Medulla oblongata (tissue), 1 donor: ENCODE data around the gene RNF141.
A peak's percentile ranks its signal among the peaks of the same experiment; 100 is the strongest.

Experiments used
- DNase-seq: peaks from one replicate; pipeline ENCODE4 v3.0.0-alpha.2; 2015; ENCODE audit errors: extremely low spot score

The RNF141 gene

GRCh38 chr11:10561043-10561818, 20.2 kb upstream of the RNF141 start:
- no peak for DNase-seq

DNA sequence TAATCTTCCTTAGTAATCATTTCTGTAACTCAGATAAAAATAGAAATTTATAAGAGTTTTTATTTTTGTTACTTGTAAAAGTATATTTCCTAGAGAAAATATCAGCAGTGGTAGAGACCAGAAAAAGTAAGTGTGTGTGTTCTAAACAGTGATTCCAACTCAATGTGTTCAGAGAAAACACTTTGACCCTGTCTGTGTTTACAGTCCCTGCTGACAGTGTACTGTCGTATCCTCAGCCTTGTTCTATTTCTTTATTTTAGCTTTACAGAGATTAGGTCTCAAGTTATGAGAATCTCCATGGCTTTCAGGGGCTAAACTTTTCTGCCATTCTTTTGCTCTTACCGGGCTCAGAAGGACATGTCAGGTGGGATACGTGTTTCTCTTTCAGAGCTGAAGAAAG, 17.3 kb upstream of the RNF141 start:
- no peak for DNase-seq

- DNase-seq, result no peak
Observed at GRCh38 chr11:10556590-10556989, 15.6 kb upstream of the RNF141 start.

GRCh38 chr11:10551845-10552352, 10.9 kb upstream of the RNF141 start:
- DNase-seq, result no peak

DNA sequence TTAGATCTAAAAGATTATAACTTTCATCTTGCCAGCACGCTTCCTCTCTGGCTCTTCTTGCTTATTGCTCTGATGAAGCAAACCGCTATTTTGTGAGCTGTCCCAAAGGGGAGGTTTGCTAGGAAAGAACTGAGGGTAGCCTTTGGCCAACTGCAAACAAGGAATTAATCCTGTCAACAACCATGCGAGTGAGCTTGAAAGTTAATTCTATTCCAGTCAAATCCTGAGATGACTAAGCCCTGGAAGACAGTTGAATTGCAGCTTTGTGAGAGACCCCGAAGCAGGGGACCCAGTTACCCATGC, 10.3 kb upstream of the RNF141 start:
- DNase-seq, result no peak

DNA sequence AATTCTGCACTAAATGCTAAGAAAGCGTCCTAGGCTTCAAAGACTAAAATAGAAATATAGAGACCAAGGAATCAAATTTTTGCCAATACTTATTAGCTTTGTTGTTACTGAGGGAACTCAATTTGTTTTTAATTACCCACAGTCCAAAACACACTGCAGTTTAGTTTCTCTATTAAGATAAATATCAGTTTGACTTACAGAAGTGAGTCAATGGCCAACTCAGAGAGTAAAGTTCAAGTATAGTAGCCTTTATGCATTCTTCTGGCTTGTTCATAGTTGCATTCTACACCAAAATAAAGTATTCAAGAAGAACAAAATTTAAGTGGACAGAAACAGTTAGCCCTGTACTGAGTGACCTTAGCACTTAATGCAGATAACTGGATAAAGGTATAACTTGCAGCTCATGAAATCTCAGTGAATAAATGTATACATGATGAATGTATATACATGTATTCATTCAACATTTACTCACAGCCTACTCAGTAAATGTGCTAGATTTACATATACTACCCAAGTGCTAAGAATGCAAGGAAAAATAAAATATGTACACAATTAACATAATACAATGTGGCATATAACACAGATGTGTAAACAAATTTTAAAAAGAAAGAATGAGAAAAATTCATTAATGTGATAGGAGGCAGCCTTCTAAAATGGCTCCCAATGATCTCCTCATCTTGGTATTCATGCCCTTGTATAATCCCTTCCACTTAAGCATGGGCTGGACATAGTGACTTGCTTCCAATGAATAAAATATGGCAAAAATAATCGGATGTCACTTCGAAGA, 9.7 kb upstream of the RNF141 start:
- no peak for DNase-seq

GRCh38 chr11:10544491-10545465, 3.8 kb upstream of the RNF141 start:
- DNase-seq, result no peak

DNA sequence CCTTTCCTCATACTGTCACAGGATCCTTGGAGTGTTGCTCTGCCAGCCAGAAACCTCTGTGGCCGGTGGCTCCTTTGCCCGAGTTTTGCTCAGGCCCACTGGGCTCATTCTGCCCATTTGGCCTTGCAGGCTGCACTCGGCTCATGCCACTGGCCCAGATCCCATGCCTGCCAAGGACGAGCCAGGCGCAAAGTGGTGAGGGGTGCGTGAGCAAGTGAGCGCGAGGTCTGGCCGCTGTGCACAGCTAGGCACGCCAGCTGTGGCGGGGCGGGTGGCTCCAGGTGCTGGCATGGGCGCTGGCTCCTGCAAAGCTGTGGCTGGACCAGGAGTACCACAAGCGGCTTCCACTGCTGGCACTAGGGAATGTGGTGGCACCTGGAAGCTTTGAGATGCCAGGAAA, 2.8 kb upstream of the RNF141 start:
- DNase-seq, result no peak

DNA sequence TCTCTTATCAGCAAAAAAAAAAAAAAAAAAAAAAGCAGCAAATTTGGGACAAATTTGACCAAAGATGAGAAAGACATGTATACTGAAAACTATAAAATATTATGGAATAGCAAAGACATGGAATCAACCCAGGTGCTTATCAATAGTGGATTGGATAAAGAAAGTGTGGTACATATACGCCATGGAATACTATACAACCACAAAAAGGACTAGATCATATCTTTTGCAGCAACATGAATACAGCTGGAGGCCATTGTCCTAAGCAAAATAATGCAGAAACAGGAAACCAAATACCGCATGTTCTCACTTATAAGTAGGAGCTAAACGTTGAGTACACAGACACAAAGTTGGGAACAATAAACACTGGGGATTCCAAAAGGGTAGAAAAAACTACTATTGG, 1.8 kb upstream of the RNF141 start:
- DNase-seq, result no peak

DNA sequence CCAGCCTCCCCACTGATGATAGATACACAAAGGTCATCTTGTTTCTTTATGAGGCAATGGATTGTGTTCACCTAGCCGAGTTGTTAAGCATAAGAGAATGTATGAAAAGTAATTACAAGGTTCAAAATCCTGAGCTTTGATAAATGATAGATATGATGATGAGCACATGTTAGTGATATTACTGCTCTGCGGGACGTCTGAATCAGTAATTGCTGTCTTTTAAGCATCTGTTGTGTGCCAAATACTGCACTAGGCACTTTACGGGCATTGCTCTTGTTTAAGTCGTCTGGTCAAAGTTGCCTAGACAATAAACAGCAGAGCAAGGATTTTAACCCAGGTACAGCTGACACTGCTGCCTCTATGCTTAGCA, 559 bp upstream of the RNF141 start:
- DNase-seq, result no peak

DNA sequence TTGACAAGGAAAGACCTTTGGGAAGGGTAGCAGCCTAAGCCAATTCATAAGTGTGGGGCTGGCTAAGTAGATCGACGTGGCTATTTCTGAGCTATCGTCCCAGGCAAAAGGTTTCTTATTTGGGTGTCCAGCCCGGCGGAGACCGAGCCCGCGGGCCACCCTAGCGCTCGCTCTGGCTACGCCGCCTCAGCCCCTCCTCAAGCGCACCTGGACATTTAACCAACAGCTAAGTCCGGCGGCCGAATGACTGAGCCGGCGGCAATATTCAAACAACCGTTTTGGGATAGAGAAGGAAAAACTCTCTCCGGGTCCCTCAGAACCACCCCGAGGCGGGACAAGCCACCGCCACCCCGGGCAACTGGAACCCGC, 457 bp downstream of the RNF141 start:
- DNase-seq, result peak; percentile 37

- DNase-seq, result no peak
Observed at GRCh38 chr11:10539339-10539738, 1.6 kb downstream of the RNF141 start.

DNA sequence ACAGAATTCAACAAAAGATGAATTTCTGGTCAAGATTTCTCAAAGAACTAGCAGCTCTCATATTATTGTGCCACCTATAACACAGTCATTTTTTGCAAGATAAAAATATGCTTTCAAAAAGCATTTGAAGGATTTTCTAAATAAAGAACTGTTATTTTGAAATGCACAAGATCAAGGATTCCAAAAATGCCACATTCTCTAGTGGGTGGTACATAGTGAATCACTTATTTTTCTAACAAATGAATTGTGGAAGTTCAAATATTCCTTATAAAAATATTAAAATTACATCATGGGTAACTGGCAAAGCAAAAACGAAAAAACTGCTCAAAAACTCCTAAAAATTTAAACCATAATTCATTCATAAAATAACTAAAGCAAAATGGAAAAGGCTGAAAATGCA, 2.1 kb downstream of the RNF141 start:
- DNase-seq, result no peak

DNA sequence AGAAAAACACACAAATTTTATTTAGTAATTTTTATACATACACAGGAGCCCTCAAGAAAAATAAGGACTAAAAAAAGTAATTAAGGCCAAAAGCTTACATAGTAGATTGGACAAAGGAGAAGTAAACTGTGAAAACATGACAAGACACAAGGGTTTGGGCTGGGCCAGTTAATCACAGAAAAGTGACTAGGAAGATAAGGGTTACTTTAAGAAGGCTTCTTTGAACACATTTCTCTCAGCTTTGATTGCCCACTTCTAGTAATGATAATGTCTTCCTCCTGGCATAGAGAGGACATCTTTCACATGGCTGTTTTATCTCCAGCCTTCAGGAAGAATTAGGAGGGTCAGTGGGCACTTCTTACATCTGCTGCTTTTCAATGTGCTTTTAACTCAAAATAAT, 3.4 kb downstream of the RNF141 start:
- DNase-seq, result no peak

GRCh38 chr11:10534316-10534715, 6.7 kb downstream of the RNF141 start:
- no peak for DNase-seq

DNA sequence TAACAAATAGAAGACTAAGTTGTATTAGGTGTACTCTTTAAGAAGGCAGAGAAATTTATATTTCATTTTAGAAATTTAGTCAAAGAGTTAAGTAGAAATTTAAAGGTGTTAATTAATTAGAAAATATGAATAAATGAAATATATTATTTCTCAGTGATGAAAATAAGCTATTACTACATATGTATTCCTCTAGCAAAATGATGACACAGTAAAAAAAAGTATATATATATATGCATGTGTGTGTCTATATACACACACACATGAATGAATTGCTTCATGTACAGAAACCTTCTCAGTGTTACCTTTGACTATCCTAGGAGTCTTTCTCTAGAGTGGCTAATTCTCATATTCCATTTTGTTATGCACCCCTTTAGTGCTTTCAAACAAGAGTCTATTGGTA, 7.7 kb downstream of the RNF141 start:
- DNase-seq, result no peak

GRCh38 chr11:10532526-10532925, 8.5 kb downstream of the RNF141 start:
- DNase-seq, result no peak

DNA sequence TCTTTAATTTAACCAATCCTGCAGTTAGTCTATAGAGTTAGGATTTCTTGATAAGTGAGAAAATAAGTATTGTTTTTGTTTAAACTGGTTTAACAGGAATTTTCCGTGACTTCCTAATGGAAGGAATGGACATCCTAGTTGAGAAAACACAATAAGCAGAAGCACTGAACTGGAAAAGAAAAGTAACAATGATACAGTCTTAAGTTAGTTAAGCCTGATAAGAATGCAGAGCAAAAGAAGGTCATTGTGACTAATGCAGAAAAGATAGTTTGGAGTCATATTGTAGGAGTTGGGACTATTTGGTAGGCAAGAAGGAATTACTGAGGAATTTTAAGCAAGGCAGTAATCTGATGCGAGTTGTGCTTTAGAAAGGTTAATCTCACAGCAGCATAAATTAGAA, 11.7 kb downstream of the RNF141 start:
- no peak for DNase-seq

- DNase-seq, result no peak
Observed at GRCh38 chr11:10528121-10528520, 12.9 kb downstream of the RNF141 start.

DNA sequence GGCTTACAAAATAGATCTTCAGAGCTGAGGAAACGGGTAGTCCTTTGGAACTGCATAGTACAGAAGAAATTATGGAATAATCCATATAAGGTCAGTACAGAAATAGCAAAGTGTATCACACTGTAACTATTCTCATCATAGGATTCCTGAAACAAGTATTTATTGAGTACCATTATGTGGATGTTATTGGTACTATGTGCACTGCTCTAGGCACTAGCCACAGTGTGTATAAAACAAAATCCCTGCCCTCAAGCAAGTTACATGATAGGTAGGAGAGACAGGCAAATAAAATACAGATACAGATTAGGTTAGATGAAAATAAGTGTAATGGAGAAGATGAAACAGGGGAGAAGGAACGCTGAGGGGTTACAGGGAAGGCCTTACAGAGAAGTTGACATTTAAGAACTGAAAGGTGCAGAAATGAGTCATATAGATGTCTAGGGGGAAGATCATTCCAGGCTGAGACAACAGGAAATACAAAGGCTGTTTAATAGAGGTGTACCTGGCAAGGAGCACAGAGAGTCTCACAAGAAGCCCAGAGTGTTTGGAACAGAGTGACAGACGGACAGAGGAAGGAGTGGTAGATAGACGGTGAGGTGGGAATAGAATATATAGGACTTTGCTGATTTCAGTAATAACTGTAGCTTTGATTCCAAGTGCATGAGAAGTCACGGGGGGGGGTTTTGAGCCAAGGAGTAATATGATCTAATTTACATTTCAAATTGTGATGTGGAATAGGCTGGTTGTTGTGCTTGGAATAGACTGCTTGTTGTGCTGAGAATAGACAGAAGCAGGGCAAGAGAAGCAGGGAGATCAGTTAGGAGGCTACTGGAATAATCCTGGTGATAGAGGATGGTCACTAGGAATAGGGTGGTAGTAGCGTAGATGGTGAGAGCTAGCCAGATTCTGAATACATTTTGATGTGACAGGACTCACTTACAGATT, 13.7 kb downstream of the RNF141 start:
- DNase-seq, result peak; percentile 86

- no peak for DNase-seq
Observed at GRCh38 chr11:10524471-10524870, 16.5 kb downstream of the RNF141 start.
